ENCODE measurements around the gene COX7A2.

DNA sequence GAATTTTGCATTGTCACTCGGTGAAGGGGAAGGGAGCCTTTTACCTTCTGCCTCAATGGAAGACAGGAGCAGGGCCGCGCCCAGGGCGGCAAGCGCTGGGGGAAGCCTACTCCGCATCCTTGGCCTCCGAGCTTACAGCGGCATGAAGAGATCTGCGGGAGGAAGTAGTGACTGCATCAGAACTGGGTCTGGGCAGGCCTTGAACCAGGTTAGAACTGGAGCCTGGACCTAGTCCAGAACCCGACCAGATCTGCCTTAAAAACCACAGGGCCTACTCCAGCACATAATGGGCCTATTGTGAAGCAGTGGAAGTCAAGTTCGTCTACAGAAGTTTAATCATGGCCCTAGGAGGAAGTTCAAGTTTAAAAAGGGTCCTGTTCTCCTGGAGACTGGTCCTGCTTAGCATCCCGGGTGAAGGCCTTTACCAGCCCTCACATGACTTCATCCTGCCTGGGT is 40.9 kb downstream of the COX7A2 start:
- TF ChIP-seq, protein P1, sequence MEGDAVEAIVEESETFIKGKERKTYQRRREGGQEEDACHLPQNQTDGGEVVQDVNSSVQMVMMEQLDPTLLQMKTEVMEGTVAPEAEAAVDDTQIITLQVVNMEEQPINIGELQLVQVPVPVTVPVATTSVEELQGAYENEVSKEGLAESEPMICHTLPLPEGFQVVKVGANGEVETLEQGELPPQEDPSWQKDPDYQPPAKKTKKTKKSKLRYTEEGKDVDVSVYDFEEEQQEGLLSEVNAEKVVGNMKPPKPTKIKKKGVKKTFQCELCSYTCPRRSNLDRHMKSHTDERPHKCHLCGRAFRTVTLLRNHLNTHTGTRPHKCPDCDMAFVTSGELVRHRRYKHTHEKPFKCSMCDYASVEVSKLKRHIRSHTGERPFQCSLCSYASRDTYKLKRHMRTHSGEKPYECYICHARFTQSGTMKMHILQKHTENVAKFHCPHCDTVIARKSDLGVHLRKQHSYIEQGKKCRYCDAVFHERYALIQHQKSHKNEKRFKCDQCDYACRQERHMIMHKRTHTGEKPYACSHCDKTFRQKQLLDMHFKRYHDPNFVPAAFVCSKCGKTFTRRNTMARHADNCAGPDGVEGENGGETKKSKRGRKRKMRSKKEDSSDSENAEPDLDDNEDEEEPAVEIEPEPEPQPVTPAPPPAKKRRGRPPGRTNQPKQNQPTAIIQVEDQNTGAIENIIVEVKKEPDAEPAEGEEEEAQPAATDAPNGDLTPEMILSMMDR (IDR thresholded peaks at IDR 0.05; ENCODE audit: low read length): no peak
- TF ChIP-seq EZH2phosphoT487 (IDR thresholded peaks at IDR 0.05; ENCODE audit: low read length): no peak
